Stimulated activated CD8-positive, alpha-beta memory T cell treated with anti-CD3 and anti-CD28 coated beads, Interleukin-15, amount 100 ng/mL, for 4 hours (primary cell): ENCODE measurements around the gene HPS4.

Experiments
- DNase-seq, 2 donors: peaks; one replicate each; pipeline ENCODE4 v3.0.0-alpha.2; 2020; ENCODE audit warnings: low read depth in 2 of 2

Gene HPS4

GRCh38 chr22:26499188-26499703, 15.7 kb upstream of the HPS4 start:
- no peak for DNase-seq

DNA sequence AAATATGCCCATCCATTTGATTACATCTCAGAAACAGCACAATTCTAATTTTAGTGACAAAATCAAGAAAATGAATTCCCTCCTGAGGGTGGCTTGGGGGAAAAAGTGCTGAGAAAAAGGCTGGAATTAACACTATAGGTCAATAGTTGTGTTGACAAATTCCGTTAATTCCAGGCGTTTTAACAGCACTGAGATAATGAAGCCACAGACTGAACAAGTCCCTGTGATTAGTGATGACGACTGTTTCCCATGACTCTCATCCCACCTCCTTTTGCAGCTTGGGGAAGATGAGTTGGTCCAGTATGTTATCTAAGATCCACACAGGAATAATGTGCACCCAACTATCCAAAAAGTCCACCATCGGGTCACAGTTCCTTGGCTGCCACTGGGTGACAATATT, 12.9 kb upstream of the HPS4 start:
- no peak for DNase-seq

- DNase-seq = no peak
These were observed 10.9 kb upstream of the HPS4 start for GRCh38 chr22:26494506-26494905.

- DNase-seq = no peak
These were observed 8.6 kb upstream of the HPS4 start for GRCh38 chr22:26492220-26492619.

GRCh38 chr22:26489447-26490036, 6.0 kb upstream of the HPS4 start:
- DNase-seq = no peak

- DNase-seq = no peak
These were observed 4.4 kb upstream of the HPS4 start for GRCh38 chr22:26487996-26488395.

- DNase-seq = no peak
These were observed 2.8 kb upstream of the HPS4 start for GRCh38 chr22:26486394-26486793.

DNA sequence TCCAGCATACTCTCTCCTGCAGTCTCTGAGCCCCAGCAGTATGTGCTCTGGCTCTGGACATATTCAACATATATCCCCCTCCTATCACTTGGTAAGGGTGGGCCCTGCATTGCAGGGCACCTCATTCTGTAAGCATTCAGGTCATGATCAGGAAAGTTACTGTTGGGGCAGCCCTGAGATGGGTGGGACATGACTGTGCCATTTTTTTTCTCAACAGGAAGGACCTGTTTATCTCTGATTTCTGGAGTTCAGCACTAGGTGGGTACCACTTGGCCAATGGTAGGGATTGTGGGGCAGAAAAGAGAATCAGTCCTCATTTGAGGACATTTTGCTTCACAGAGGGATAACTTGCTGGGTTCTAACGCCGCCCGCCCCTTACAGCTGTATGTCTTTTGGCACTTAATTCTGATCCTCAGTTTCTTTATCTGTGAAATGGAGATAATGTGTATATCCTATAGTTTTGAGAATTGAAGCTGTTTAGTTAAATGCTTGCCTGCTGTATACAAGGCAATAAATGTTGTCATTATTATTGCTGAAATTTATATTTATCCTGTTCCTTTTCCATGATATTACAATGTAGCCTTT, 2.3 kb upstream of the HPS4 start:
- DNase-seq = no peak

DNA sequence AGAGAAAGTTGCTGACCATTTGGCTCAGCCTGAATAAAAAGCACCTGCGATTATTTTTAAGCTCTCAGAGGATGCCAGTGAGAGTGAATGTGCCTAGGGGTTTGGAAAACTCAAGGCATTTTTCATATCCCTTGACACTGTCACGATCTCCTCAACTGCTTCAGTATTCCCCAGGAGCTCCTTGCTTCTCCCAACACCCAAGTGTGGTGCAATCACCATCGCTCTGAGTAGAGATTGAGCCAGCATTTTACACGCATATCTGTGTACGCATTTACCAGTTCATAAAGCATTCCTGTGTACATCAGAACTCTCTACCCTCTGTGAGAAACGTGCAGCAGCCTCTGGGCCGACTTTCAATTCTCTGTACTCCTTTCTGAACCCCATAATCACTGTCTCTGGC, 1.4 kb upstream of the HPS4 start:
- no peak for DNase-seq

GRCh38 chr22:26484360-26484706, 750 bp upstream of the HPS4 start:
- DNase-seq = no peak

- DNase-seq = no peak
These were observed 542 bp downstream of the HPS4 start for GRCh38 chr22:26483043-26483438.

- no peak for DNase-seq
These were observed 1.4 kb downstream of the HPS4 start for GRCh38 chr22:26482161-26482560.

GRCh38 chr22:26481694-26482093, 1.9 kb downstream of the HPS4 start:
- DNase-seq = no peak

GRCh38 chr22:26481112-26481693, 2.4 kb downstream of the HPS4 start:
- DNase-seq = no peak

GRCh38 chr22:26480611-26480932, 3.0 kb downstream of the HPS4 start:
- DNase-seq = no peak

DNA sequence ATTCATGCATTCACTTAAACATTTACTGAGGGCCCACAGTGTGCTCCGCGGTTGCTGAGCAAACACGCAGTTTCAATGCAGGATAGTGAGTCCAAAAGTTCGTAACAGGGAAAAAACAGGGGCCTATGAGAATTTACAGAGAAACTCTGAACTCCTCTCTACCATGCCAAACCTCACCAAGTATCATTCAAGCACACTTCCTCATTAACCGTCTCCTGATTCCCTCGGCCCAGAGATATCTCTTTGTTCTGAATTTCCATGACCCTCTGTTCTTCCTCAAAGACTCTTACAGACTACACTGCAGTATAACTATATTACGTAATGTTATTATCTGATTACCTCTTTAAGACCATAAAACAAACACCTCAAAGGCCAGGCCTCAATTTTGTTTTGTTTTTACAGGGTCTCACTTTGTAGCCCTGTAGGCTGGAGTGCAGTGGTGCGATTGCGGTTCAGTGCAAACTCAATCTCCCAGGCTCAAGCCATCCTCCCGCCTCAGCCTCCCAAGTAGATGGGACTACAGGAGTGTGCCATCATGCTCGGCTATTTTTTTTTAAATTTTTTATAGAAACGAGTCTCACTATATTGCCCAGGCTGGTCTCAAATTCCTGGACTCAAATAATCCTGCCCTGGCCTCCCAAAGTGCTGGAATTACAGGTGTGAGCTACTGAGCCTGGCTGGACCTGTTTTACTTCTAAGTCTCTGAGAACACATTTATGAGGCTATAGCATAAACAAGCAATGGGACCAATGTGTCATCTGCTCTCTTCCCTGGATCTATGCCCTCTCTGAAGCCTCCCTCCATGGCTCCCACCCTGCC, 3.6 kb downstream of the HPS4 start:
- no peak for DNase-seq

DNA sequence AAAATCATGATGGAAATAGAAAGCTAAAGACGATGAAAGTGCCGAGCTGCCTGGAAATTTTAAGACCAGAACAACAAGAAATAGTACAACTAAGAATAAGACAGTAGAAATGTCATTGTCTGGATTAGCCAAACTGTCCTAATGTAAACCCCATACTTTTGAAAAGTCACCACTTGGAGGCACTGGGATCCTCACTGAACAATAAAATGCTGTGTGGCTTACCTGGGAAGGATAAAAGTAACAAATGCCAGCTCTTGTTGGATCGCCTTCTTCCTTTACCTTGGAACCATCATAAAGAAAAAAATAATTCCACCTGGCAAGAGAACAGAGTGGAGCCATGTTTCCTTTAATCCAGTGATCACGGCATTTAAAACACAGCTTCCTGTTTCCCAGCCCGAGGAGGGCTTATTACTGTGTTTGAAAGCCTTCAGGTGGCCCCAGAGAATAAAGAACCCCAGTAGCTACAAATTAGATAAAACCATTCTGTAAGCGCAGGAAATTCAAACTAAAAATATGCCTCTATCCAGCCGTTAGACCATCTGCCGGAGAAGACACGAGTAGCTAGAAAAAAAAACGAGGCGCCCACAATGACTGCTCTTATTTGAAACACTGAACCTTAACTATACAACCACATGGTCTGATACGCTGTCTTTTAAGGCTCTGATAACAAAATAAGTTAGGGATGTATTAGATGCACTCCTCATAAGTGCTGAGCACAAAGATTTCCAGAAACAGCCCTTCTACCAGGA, 4.4 kb downstream of the HPS4 start:
- DNase-seq = no peak

DNA sequence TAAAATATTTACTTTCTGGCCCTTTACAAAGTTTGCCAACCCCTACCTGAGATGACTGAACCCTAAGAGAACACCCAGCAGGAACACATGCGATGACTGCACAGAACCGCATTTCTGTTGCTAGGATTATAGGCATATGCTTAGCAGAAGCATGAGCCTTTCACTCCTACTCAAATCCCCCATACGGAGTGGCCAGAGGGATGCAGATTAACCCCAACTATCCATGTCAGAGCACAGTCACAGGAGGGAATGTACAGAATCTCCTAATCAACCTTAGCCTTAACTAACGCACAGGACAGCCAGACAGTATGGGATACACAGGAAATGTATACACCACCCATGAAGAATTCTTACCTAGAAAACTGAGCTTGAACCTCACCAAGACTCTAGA, 6.2 kb downstream of the HPS4 start:
- no peak for DNase-seq

DNA sequence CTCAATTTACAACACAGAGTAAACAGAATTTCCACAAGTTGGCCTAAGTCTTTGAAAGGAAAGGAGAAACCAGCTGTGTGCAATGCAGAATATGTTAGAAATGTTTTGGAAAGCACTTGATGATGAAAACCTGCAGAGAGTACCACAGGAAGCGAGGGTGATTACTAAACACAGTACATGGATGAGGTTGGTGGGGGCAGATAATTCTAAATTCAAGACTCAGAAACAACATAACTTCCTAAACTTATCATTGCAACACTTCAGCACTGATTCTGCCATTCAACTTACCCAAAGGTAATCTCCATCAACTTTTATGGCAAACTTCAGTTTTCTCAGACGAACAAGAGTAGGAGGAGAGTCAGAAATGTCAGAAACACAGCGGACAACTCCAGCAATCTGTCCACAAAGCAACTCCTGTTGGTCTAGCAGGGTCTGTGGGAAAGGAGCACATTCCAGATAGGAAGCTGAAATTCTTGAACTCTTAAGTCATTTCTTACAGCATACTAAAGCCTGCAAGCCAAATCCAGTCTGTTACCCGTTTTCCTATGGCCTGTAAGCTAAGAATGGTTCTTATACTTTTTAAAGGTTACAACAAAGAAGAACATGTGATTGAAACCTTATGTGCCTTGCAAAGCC, 6.8 kb downstream of the HPS4 start:
- DNase-seq = no peak

DNA sequence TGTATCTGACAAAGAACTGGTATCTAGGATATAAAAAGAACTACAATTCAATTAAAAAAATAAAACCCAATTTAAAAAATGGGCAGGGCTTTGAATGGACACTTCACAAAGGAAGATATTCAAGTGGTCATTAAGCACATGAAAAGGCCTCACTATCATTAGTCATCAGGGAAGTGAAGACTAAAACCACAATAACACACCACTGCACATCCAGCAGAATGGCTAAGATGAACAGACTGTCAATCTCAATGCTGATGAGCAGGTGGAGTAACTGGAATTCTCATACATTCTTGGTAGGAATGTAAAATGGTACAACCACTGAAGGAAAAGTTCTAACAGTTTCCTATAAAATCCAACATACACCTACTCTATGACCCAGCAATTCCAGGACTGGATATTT, 8.9 kb downstream of the HPS4 start:
- DNase-seq = no peak

- no peak for DNase-seq
These were observed 12.1 kb downstream of the HPS4 start for GRCh38 chr22:26471522-26471921.

DNA sequence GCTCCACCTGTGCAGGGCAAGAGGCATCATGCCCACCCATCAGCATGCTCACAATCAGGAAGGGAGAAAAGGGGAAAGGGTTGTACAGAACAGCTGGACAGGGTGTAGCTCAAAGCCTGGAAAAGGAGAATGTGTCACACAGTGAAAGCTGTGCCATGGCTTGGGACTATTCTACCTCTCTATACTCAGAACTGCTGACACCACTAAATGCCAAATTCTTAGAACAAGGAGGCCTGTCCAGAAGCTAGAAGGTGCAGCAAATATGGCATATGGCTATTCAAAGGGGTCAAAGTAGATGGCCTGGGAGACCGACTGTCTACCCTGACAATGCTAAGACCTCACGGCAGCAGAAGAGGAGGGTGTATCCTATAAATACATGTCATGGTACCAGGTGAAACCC, 12.8 kb downstream of the HPS4 start:
- DNase-seq = no peak
